A673 (cell line): ENCODE results near the gene APOC3.

ENCODE experiments used
- EZH2 ChIP-seq: fragments of 200-600 bp; sonication (generic); IDR thresholded peaks from 2 replicates; pipeline ENCODE4 v1.6.1; 2017; ENCODE audit warnings: borderline replicate concordance, low read depth, mild to moderate bottlenecking, mixed read lengths, antibody characterized with exemption, low read length; ENCODE audit not compliant: poor library complexity, severe bottlenecking
- TF ChIP-seq, protein P1 (sequence below): fragments of 300-800, 200-600 bp; sonication (generic); conservative IDR thresholded peaks from 2 replicates; pipeline ENCODE4 v1.5.1; 2017; ENCODE audit warnings: low read depth, mild to moderate bottlenecking, antibody characterized with exemption, low read length, moderate library complexity, mixed read lengths

DNA sequence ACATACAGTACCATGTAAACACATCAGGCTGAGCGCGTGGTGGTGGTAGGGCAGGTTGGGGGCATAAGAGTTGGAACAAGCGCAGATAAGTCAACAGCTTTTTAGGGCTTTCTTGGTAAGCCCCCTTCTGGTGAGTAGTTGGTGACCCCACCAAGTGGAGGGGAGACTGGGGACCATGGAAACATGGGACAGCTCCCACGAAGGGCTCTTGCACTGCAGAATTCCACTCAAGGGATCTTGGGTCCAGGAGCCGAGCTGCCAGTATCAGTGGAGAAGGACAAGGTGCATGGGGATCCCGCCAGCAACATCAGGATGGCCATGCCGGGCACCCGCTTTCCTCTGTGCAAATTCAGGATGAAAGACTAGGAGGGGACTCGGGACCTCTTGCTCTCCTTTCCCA lies 14.0 kb downstream of the APOC3 start:
- TF ChIP-seq, protein P1, sequence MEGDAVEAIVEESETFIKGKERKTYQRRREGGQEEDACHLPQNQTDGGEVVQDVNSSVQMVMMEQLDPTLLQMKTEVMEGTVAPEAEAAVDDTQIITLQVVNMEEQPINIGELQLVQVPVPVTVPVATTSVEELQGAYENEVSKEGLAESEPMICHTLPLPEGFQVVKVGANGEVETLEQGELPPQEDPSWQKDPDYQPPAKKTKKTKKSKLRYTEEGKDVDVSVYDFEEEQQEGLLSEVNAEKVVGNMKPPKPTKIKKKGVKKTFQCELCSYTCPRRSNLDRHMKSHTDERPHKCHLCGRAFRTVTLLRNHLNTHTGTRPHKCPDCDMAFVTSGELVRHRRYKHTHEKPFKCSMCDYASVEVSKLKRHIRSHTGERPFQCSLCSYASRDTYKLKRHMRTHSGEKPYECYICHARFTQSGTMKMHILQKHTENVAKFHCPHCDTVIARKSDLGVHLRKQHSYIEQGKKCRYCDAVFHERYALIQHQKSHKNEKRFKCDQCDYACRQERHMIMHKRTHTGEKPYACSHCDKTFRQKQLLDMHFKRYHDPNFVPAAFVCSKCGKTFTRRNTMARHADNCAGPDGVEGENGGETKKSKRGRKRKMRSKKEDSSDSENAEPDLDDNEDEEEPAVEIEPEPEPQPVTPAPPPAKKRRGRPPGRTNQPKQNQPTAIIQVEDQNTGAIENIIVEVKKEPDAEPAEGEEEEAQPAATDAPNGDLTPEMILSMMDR: no peak
- TF ChIP-seq EZH2: no peak
